ENCODE data around the gene LCMT1.

GRCh38 chr16:25163683-25164082 lies 52.1 kb downstream of the LCMT1 start:
- TF ChIP-seq, protein P1, sequence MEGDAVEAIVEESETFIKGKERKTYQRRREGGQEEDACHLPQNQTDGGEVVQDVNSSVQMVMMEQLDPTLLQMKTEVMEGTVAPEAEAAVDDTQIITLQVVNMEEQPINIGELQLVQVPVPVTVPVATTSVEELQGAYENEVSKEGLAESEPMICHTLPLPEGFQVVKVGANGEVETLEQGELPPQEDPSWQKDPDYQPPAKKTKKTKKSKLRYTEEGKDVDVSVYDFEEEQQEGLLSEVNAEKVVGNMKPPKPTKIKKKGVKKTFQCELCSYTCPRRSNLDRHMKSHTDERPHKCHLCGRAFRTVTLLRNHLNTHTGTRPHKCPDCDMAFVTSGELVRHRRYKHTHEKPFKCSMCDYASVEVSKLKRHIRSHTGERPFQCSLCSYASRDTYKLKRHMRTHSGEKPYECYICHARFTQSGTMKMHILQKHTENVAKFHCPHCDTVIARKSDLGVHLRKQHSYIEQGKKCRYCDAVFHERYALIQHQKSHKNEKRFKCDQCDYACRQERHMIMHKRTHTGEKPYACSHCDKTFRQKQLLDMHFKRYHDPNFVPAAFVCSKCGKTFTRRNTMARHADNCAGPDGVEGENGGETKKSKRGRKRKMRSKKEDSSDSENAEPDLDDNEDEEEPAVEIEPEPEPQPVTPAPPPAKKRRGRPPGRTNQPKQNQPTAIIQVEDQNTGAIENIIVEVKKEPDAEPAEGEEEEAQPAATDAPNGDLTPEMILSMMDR (IDR thresholded peaks at IDR 0.05), result no peak
- TF ChIP-seq POLR2A (IDR thresholded peaks at IDR 0.05), result no peak

Data from testis (tissue), 2 donors.